IPS-20b (cell line): Measurements from ENCODE around the gene AFG3L2.

ENCODE experiments used
- H3K27ac ChIP-seq: one replicate; pipeline ENCODE4 v1.5.1; 2013; ENCODE audit warnings: low read length
- H3K27me3 ChIP-seq: 2 replicates; pipeline ENCODE4 v1.6.1; 2013; ENCODE audit warnings: mild to moderate bottlenecking, low read length, inconsistent platforms; ENCODE audit not compliant: insufficient read depth
- H3K36me3 ChIP-seq: 2 replicates; pipeline ENCODE4 v1.6.1; 2013; ENCODE audit warnings: low read depth, mild to moderate bottlenecking, inconsistent platforms, low read length, moderate library complexity; ENCODE audit not compliant: insufficient read depth
- H3K4me1 ChIP-seq: 2 replicates; pipeline ENCODE4 v1.6.1; 2013; ENCODE audit warnings: mild to moderate bottlenecking, control low read depth, inconsistent platforms, low read length, moderate library complexity; ENCODE audit not compliant: insufficient read depth
- H3K4me3 ChIP-seq: 2 replicates; pipeline ENCODE4 v1.5.1; 2013; ENCODE audit warnings: mild to moderate bottlenecking, low read length, inconsistent platforms
- H3K9ac ChIP-seq: 2 replicates; pipeline ENCODE4 v1.6.1; 2013; ENCODE audit warnings: low read depth, mild to moderate bottlenecking, inconsistent platforms, low read length, moderate library complexity
- H3K9me3 ChIP-seq: 2 replicates; pipeline ENCODE4 v1.6.1; 2013; ENCODE audit warnings: mild to moderate bottlenecking, low read depth, low read length, inconsistent platforms; ENCODE audit not compliant: insufficient read depth

The AFG3L2 gene

GRCh38 chr18:12281861-12282260, 95.2 kb downstream of the AFG3L2 start:
- no peaks in the 10 kb centered on the region for H3K36me3 ChIP-seq
- no peak overlapping the region for H3K4me3 ChIP-seq
- no peaks in the 10 kb centered on the region for H3K9me3 ChIP-seq
- H3K4me1 ChIP-seq: peaks cover 7% of the 10 kb centered on the region; the same call in 1 of the 2 replicates
- H3K9ac ChIP-seq: no peak overlapping the region
- no peak overlapping the region for H3K27ac ChIP-seq
- H3K27me3 ChIP-seq: peaks cover 19% of the 10 kb centered on the region

- no peaks in the 10 kb centered on the region for H3K9me3 ChIP-seq
- H3K4me3 ChIP-seq: no peak overlapping the region
- peak overlapping the region; percentile 68; the same call in 1 of the 2 replicates for H3K9ac ChIP-seq
- no peaks in the 10 kb centered on the region for H3K36me3 ChIP-seq
- H3K27ac ChIP-seq: peak overlapping the region; percentile 1
- peaks cover 7% of the 10 kb centered on the region; the same call in 1 of the 2 replicates for H3K4me1 ChIP-seq
- H3K27me3 ChIP-seq: peaks cover 9% of the 10 kb centered on the region; the same call in 1 of the 2 replicates
Observed at GRCh38 chr18:12279781-12280531, 97.1 kb downstream of the AFG3L2 start.
